SK-N-SH (cell line): ENCODE measurements around the gene DOK3. TPM values are rescaled to one million over a fixed set of nuclear protein-coding genes. Genes with fewer than 3 reads are reported as not detected.

Experiments
- CTCF ChIA-PET: fragments of 300-600, 350-600 bp; formaldehyde crosslinking; extraction: SDS; loops from one replicate; lab custom pipeline; 2021; lab: Yijun Ruan, JAX
- POLR2A ChIA-PET: fragments of 350-600 bp; sonication (Branson Sonifier 250); formaldehyde crosslinking; extraction: SDS; loops from one replicate; lab custom pipeline; 2020; ENCODE audit warnings: antibody characterized with exemption, inconsistent platforms; lab: Yijun Ruan, JAX
- DNase-seq: peaks from one replicate; pipeline ENCODE4 v3.0.0; 2012
- H2AFZ ChIP-seq: fragments of 200-600 bp; sonication (generic); 2 replicates; pipeline ENCODE4 v1.8.1; 2016; ENCODE audit warnings: antibody characterized with exemption, mild to moderate bottlenecking, low read depth
- H3F3A ChIP-seq: fragments of 200-600 bp; sonication (generic); replicated peaks from 2 replicates; pipeline ENCODE3; 2016; ENCODE audit warnings: antibody characterized with exemption, mild to moderate bottlenecking; ENCODE audit not compliant: insufficient read depth
- H3K27ac ChIP-seq, 2 experiments: fragments of 200-500 bp in 1 of 2; fragments of 200-600 bp in 1 of 2; sonication (Bioruptor generic) in 1 of 2; sonication (generic), shearing (Covaris generic) in 1 of 2; 2 replicates each; pipeline versions ENCODE4 v1.5.1 to v1.6.1; 2014 to 2016; ENCODE audit warnings: low read depth in 2 of 2, inconsistent platforms in 1 of 2, low read length in 1 of 2, mild to moderate bottlenecking in 1 of 2, mixed read lengths in 1 of 2
- H3K27me3 ChIP-seq: fragments of 200-600 bp; sonication (generic), shearing (Covaris generic); 2 replicates; pipeline ENCODE4 v1.6.1; 2016; ENCODE audit warnings: mixed run types; ENCODE audit not compliant: insufficient read depth
- H3K36me3 ChIP-seq, 2 experiments: fragments of 200-500 bp in 1 of 2; fragments of 200-600 bp in 1 of 2; sonication (Bioruptor generic) in 1 of 2; sonication (generic) in 1 of 2; replicated peaks in 1 of 2; 2 replicates each; pipeline versions ENCODE3 to v1.5.1; 2014 to 2016; ENCODE audit warnings: low read length in 1 of 2, mild to moderate bottlenecking in 1 of 2; ENCODE audit not compliant: insufficient read depth in 2 of 2, control insufficient read depth in 1 of 2
- H3K4me1 ChIP-seq, 2 experiments: fragments of 200-500 bp in 1 of 2; fragments of 200-600 bp in 1 of 2; sonication (Bioruptor generic) in 1 of 2; sonication (generic), shearing (Covaris generic) in 1 of 2; 2 replicates each; pipeline versions ENCODE4 v1.5.1 to v1.6.1; 2014 to 2016; ENCODE audit warnings: low read depth in 1 of 2, low read length in 1 of 2, mixed run types in 1 of 2; ENCODE audit not compliant: insufficient read depth in 2 of 2, control insufficient read depth in 1 of 2
- H3K4me2 ChIP-seq: fragments of 200-600 bp; sonication (generic), shearing (Covaris generic); 2 replicates; pipeline ENCODE4 v1.6.1; 2017; ENCODE audit warnings: mixed run types
- H3K4me3 ChIP-seq, 2 experiments: fragments of 200-500 bp in 1 of 2; fragments of 200-600 bp in 1 of 2; sonication (Bioruptor generic) in 1 of 2; sonication (generic), shearing (Covaris generic) in 1 of 2; 2 replicates each; pipeline versions ENCODE4 v1.5.1 to v1.8.1; 2014 to 2016; ENCODE audit warnings: low read depth in 2 of 2, inconsistent platforms in 1 of 2, low read length in 1 of 2, mild to moderate bottlenecking in 1 of 2, mixed read lengths in 1 of 2, moderate library complexity in 1 of 2
- H3K79me2 ChIP-seq: fragments of 200-600 bp; sonication (generic); 2 replicates; pipeline ENCODE4 v1.8.1; 2017; ENCODE audit warnings: mild to moderate bottlenecking; ENCODE audit not compliant: insufficient read depth
- H3K9ac ChIP-seq: fragments of 200-600 bp; sonication (generic); 2 replicates; pipeline ENCODE4 v1.6.1; 2017; ENCODE audit warnings: mixed run types
- H3K9me2 ChIP-seq: fragments of 200-600 bp; sonication (generic); 2 replicates; pipeline ENCODE4 v1.6.1; 2017; ENCODE audit warnings: mixed run types
- H3K9me3 ChIP-seq: fragments of 200-600 bp; sonication (generic); 2 replicates; pipeline ENCODE4 v1.6.1; 2017; ENCODE audit warnings: mixed run types, mild to moderate bottlenecking, moderate library complexity
- H4K20me1 ChIP-seq: fragments of 200-600 bp; sonication (generic); 2 replicates; pipeline ENCODE4 v1.6.1; 2017; ENCODE audit warnings: mild to moderate bottlenecking, mixed run types; ENCODE audit not compliant: insufficient read depth
- ELF1 ChIP-seq: IDR thresholded peaks from 2 replicates; pipeline ENCODE4 v1.4.0; 2012
- EZH2phosphoT487 ChIP-seq: fragments of 200-600 bp; sonication (generic); IDR thresholded peaks from 2 replicates; pipeline ENCODE4 v1.6.1; 2017; ENCODE audit warnings: low read depth, mixed run types, mild to moderate bottlenecking, antibody characterized with exemption, moderate library complexity, borderline replicate concordance
- FOXJ3 ChIP-seq: sonication (generic); formaldehyde crosslinking; IDR thresholded peaks from 2 replicates; pipeline ENCODE4 v1.5.1; 2020; ENCODE audit warnings: mild to moderate bottlenecking, missing genetic modification reagents
- FOXM1 ChIP-seq: IDR thresholded peaks from 2 replicates; pipeline ENCODE4 v1.4.0; 2012; ENCODE audit warnings: low read depth, mild to moderate bottlenecking
- GATA2 ChIP-seq: sonication (generic); formaldehyde crosslinking; IDR thresholded peaks from 2 replicates; pipeline ENCODE4 v1.5.0; 2020; ENCODE audit warnings: mild to moderate bottlenecking, missing genetic modification reagents
- MEF2A ChIP-seq: IDR thresholded peaks from 2 replicates; pipeline ENCODE4 v1.4.0; 2012; ENCODE audit warnings: low read depth, borderline replicate concordance
- MXI1 ChIP-seq: IDR thresholded peaks from 2 replicates; pipeline ENCODE4 v1.6.1; 2012; ENCODE audit warnings: mild to moderate bottlenecking, low read depth, low read length, improper control_type of control experiment
- NFIC ChIP-seq: IDR thresholded peaks from 2 replicates; pipeline ENCODE4 v1.4.0; 2012; ENCODE audit warnings: borderline replicate concordance
- POLR2AphosphoS5 ChIP-seq: IDR thresholded peaks from 2 replicates; pipeline ENCODE4 v1.6.1; 2012; ENCODE audit warnings: low read depth, low read length
- RAD21 ChIP-seq: IDR thresholded peaks from 2 replicates; pipeline ENCODE4 v1.6.1; 2012; ENCODE audit warnings: mild to moderate bottlenecking, low read length
- RCOR1 ChIP-seq: fragments of 150-350 bp; IDR thresholded peaks from 2 replicates; pipeline ENCODE4 v1.6.1; 2017; ENCODE audit warnings: antibody characterized with exemption, low read length
- RXRA ChIP-seq: IDR thresholded peaks from 2 replicates; pipeline ENCODE4 v1.4.0; 2012; ENCODE audit warnings: low read depth, mild to moderate bottlenecking, borderline replicate concordance
- SMC3 ChIP-seq: IDR thresholded peaks from 2 replicates; pipeline ENCODE4 v1.6.1; 2012; ENCODE audit warnings: low read depth, low read length, improper control_type of control experiment
- TAF1 ChIP-seq: IDR thresholded peaks from 2 replicates; pipeline ENCODE4 v1.6.1; 2012; ENCODE audit warnings: low read depth, mild to moderate bottlenecking, low read length, moderate library complexity, borderline replicate concordance
- TEAD4 ChIP-seq: IDR thresholded peaks from 2 replicates; pipeline ENCODE4 v1.4.0; 2012; ENCODE audit warnings: mild to moderate bottlenecking, borderline replicate concordance; ENCODE audit not compliant: insufficient read depth
- YY1 ChIP-seq: IDR thresholded peaks from 2 replicates; pipeline ENCODE4 v1.4.0; 2012; ENCODE audit warnings: low read depth, mild to moderate bottlenecking
- WGBS: methylation state at CpG from one replicate; pipeline ENCODE4 v1.1.6; 2017; ENCODE audit warnings: low lambda C conversion rate; 5-methylcytosine and 5-hydroxymethylcytosine counted together
- polyA plus RNA-seq, 3 experiments: library from polyadenylated mRNA; depleted of rRNA; stranded (reverse); fragments of >200 nt; gene quantifications; 2 replicates each; pipeline ENCODE4 v1.2.3, GENCODE V29; 2012
- TF ChIP-seq, protein P1 (sequence below): IDR thresholded peaks from 2 replicates; pipeline ENCODE4; 2012
- TF ChIP-seq, protein P2 (sequence below): fragments of 150-350 bp; IDR thresholded peaks from 2 replicates; pipeline ENCODE4 v1.6.1; 2017; ENCODE audit warnings: antibody characterized with exemption, low read length, low read depth, borderline replicate concordance
- TF ChIP-seq, protein P3 (sequence below): fragments of 200-600 bp; sonication (generic); IDR thresholded peaks from 2 replicates; pipeline ENCODE4 v1.6.1; 2017; ENCODE audit warnings: antibody characterized with exemption, mild to moderate bottlenecking, moderate library complexity

DOK3 gene
- polyA plus RNA-seq, 1 of the 3 experiments (the other 2 are of a cell fraction), result 2.2 TPM

DNA sequence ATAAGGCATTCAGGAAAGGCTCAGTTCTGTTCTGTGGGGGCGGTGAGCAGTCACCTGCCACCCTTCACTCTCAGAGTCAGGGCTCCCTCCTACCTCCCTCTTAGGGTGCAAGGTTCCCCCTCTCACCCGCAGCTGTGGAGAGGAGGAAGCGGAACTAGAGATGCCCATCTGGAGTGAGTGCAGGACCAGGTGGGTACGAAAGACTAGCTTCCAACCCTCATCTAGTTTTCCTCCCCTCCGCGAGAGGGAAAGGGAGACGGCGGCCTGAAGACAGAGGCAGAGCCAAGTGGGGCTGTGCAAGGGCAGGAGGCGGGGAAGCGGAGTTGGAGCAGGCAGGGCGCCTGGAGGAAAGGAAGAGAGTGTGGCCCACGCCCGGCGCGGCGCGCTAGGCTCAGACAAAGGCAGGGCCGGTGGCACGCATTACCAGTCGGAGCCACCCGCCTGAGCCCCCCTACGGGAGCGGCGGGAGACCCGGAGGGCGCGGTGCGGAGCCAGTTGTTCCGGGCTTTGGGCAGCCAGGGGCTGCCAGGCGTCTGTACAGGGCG is 55.7 kb downstream of the DOK3 start:
- POLR2A ChIA-PET, result interaction anchor here (1.1 to 4.9 kb wide), 7 partner anchors 10 to 64 kb away, joined by 3 to 72 read pairs (median 7); no protein-coding TSS in a partner anchor
- no peak for DNase-seq
- Histone ChIP-seq H3K9ac (no peak overlapping the region), H3K9me3 (no peaks in the 10 kb centered on the region), H3K4me3 (peak overlapping the region; percentile 47 to 48; a peak in 2 of 4 replicates), H3K4me2 (peak overlapping the region; percentile 74; the same call in 1 of the 2 replicates), H3K79me2 (peaks cover 3% of the 10 kb centered on the region; the same call in 1 of the 2 replicates), H3F3A (peaks cover 33% of the 10 kb centered on the region), H3K4me1 (peaks cover 19 to 83% of the 10 kb centered on the region in 2 experiments), H3K9me2 (no peaks in the 10 kb centered on the region), H3K36me3 (peaks cover 13 to 22% of the 10 kb centered on the region in 2 experiments), H2AFZ (no peak overlapping the region)
- WGBS, result 41% methylated on average over 19 of the region's 31 CpGs
- TF ChIP-seq, protein P1, sequence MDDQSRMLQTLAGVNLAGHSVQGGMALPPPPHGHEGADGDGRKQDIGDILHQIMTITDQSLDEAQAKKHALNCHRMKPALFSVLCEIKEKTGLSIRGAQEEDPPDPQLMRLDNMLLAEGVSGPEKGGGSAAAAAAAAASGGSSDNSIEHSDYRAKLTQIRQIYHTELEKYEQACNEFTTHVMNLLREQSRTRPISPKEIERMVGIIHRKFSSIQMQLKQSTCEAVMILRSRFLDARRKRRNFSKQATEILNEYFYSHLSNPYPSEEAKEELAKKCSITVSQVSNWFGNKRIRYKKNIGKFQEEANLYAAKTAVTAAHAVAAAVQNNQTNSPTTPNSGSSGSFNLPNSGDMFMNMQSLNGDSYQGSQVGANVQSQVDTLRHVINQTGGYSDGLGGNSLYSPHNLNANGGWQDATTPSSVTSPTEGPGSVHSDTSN, result no peak
- TF ChIP-seq RAD21, result no peak
- TF ChIP-seq, protein P2, sequence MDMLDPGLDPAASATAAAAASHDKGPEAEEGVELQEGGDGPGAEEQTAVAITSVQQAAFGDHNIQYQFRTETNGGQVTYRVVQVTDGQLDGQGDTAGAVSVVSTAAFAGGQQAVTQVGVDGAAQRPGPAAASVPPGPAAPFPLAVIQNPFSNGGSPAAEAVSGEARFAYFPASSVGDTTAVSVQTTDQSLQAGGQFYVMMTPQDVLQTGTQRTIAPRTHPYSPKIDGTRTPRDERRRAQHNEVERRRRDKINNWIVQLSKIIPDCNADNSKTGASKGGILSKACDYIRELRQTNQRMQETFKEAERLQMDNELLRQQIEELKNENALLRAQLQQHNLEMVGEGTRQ, result no peak
- no peak for TF ChIP-seq YY1
- TF ChIP-seq, protein P3, sequence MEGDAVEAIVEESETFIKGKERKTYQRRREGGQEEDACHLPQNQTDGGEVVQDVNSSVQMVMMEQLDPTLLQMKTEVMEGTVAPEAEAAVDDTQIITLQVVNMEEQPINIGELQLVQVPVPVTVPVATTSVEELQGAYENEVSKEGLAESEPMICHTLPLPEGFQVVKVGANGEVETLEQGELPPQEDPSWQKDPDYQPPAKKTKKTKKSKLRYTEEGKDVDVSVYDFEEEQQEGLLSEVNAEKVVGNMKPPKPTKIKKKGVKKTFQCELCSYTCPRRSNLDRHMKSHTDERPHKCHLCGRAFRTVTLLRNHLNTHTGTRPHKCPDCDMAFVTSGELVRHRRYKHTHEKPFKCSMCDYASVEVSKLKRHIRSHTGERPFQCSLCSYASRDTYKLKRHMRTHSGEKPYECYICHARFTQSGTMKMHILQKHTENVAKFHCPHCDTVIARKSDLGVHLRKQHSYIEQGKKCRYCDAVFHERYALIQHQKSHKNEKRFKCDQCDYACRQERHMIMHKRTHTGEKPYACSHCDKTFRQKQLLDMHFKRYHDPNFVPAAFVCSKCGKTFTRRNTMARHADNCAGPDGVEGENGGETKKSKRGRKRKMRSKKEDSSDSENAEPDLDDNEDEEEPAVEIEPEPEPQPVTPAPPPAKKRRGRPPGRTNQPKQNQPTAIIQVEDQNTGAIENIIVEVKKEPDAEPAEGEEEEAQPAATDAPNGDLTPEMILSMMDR, result no peak
- no peak for TF ChIP-seq GATA2 (CRISPR knock-in tag)
- no peak for TF ChIP-seq NFIC
- TF ChIP-seq RCOR1, result no peak
- no peak for TF ChIP-seq SMC3
- TF ChIP-seq POLR2AphosphoS5, result no peak
- no peak for TF ChIP-seq MEF2A
- no peak for TF ChIP-seq TAF1
- no peak for TF ChIP-seq ELF1
- no peak for TF ChIP-seq RXRA
- no peak for TF ChIP-seq FOXJ3 (CRISPR knock-in tag)
- no peak for TF ChIP-seq FOXM1
- TF ChIP-seq MXI1, result no peak
- no peak for TF ChIP-seq EZH2phosphoT487
- no peak for TF ChIP-seq TEAD4
- TF ChIP-seq, all 33 proteins: peak for 0
- CTCF ChIA-PET, result interaction anchor here (0.7 to 15.5 kb wide), 28 partner anchors 8 to 145 kb away, joined by 3 to 375 read pairs (median 6); partner anchors contain the start of genes DBN1, F12, GRK6 and PDLIM7
- no peaks in the 10 kb centered on the region for H3K27me3 ChIP-seq
- peak overlapping the region; percentile 61 to 91; a peak in 3 of 4 replicates for H3K27ac ChIP-seq
- peaks cover 49% of the 10 kb centered on the region for H4K20me1 ChIP-seq
